Activated naive CD8-positive, alpha-beta T cell treated with anti-CD3 and anti-CD28 coated beads for 36 hours (primary cell): Measurements from ENCODE around the gene SENP8. TPM values are rescaled to one million over a fixed set of nuclear protein-coding genes. Genes with fewer than 3 reads are reported as not detected.

Source experiments
- total RNA-seq, 2 experiments: library from RNA; stranded (reverse); gene quantifications; one replicate each; pipeline ENCODE4 v1.2.3, GENCODE V29; 2021

Gene SENP8
- total RNA-seq, 2 experiments from 2014 or later: 2.0 to 2.2 TPM

Other genes with a start within 250 kb of the SENP8 start
- gene MYO9A, start 253 bp upstream of the SENP8 start, total RNA-seq: 10 to 100 TPM; 15.4 to 19.1 TPM
- gene GRAMD2A, start 79.4 kb downstream of the SENP8 start, total RNA-seq: not detected
- 1,000 to 10,000 TPM; 2,301 to 2,323 TPM for gene PKM, start 112.8 kb downstream of the SENP8 start, total RNA-seq
- 10 to 100 TPM; 43.0 to 47.3 TPM for gene PARP6, start 154.2 kb downstream of the SENP8 start, total RNA-seq
- under 1 TPM; 0.16 TPM for gene CELF6, start 201.8 kb downstream of the SENP8 start, total RNA-seq